Stromal cell of bone marrow (primary cell): ENCODE results near the gene ZNF621.
A peak's percentile ranks its signal among the peaks of the same experiment; 100 is the strongest.

ENCODE experiments used
- DNase-seq: peaks from one replicate; pipeline ENCODE4 v3.0.0-alpha.2; 2012; ENCODE audit warnings: low read depth

Gene ZNF621

GRCh38 chr3:40524568-40525285 is at the start of gene ZNF621:
Gene ZNF621 (plus strand): TSS chr3:40524960. CDS start chr3:40525841, 881 bp downstream.
- DNase-seq: peak; percentile 74

GRCh38 chr3:40476478-40477470 is 48.0 kb upstream of the ZNF621 start, which contains the start of gene ZNF619:
Gene ZNF619 (plus strand): TSS chr3:40477122. CDS start chr3:40477980, 858 bp downstream.
- peak; percentile 61 for DNase-seq

GRCh38 chr3:40477666-40478065 is 47.1 kb upstream of the ZNF621 start:
- DNase-seq: no peak

GRCh38 chr3:40487172-40487571 is 37.6 kb upstream of the ZNF621 start:
- DNase-seq: no peak

GRCh38 chr3:40490916-40491315 is 33.8 kb upstream of the ZNF621 start:
- DNase-seq: no peak

GRCh38 chr3:40494698-40495097 is 30.1 kb upstream of the ZNF621 start:
- peak; percentile 55 for DNase-seq

GRCh38 chr3:40497288-40497687 is 27.5 kb upstream of the ZNF621 start:
- no peak for DNase-seq

- no peak for DNase-seq
Observed at GRCh38 chr3:40499952-40500351, 24.8 kb upstream of the ZNF621 start.

GRCh38 chr3:40502034-40502433 is 22.7 kb upstream of the ZNF621 start:
- no peak for DNase-seq

- DNase-seq: peak; percentile 97
Observed at GRCh38 chr3:40504636-40505430, 19.9 kb upstream of the ZNF621 start.

- DNase-seq: no peak
Observed at GRCh38 chr3:40505599-40506462, 18.9 kb upstream of the ZNF621 start, which contains the start of gene ZNF620. Gene ZNF620 (plus strand): TSS chr3:40506039. CDS start chr3:40506353, 314 bp downstream.

- DNase-seq: no peak
Observed at GRCh38 chr3:40511031-40511718, 13.6 kb upstream of the ZNF621 start.

GRCh38 chr3:40516201-40516600 is 8.6 kb upstream of the ZNF621 start:
- DNase-seq: no peak

- no peak for DNase-seq
Observed at GRCh38 chr3:40518067-40518466, 6.7 kb upstream of the ZNF621 start.

- no peak for DNase-seq
Observed at GRCh38 chr3:40518848-40519247, 5.9 kb upstream of the ZNF621 start.

- DNase-seq: no peak
Observed at GRCh38 chr3:40521254-40521653, 3.5 kb upstream of the ZNF621 start.

GRCh38 chr3:40523781-40524180 is 979 bp upstream of the ZNF621 start:
- no peak for DNase-seq

- DNase-seq: no peak
Observed at GRCh38 chr3:40524222-40524567, 565 bp upstream of the ZNF621 start.

- DNase-seq: no peak
Observed at GRCh38 chr3:40528426-40528825, 3.7 kb downstream of the ZNF621 start.

- DNase-seq: no peak
Observed at GRCh38 chr3:40532252-40532651, 7.5 kb downstream of the ZNF621 start.
